Tibial nerve (tissue), 4 donors: ENCODE measurements around the gene RARS2. TPM values are rescaled to one million over a fixed set of nuclear protein-coding genes. Genes with fewer than 3 reads are reported as not detected.
A peak's percentile ranks its signal among the peaks of the same experiment; 100 is the strongest.

Experiments
- DNase-seq, 2 donors: peaks; one replicate each; pipeline ENCODE4 v3.0.0-alpha.2; 2019; ENCODE audit warnings: low spot score in 2 of 2
- H3K27ac ChIP-seq, 4 donors: fragments of 200-600 bp; sonication (generic) in 3 of 4; one replicate each; pipeline ENCODE4 v1.5.1; 2017 to 2019; ENCODE audit warnings: mild to moderate bottlenecking in 1 of 4
- H3K27me3 ChIP-seq, 2 donors: fragments of 200-600 bp; sonication (generic) in 1 of 2; one replicate each; pipeline versions ENCODE4 v1.5.1 to v1.6.0; 2017 to 2019
- H3K36me3 ChIP-seq, 3 donors: fragments of 200-600 bp; sonication (generic); one replicate each; pipeline ENCODE4 v1.5.1; 2018 to 2019
- H3K4me1 ChIP-seq, 4 donors: fragments of 200-600 bp; sonication (generic) in 3 of 4; one replicate each; pipeline ENCODE4 v1.5.1; 2017 to 2019
- H3K4me3 ChIP-seq, 4 donors: fragments of 200-600 bp; sonication (generic) in 3 of 4; one replicate each; pipeline ENCODE4 v1.5.1; 2017 to 2019; ENCODE audit warnings: mild to moderate bottlenecking in 1 of 4, moderate library complexity in 1 of 4
- H3K9me3 ChIP-seq, 4 donors: fragments of 200-600 bp; sonication (generic) in 3 of 4; one replicate each; pipeline ENCODE4 v1.5.1; 2017 to 2019
- EP300 ChIP-seq, 2 donors: sonication (generic); formaldehyde crosslinking; IDR thresholded peaks; one replicate each; pipeline ENCODE4 v1.6.1; 2017; ENCODE audit warnings: antibody characterized with exemption in 2 of 2, mild to moderate bottlenecking in 1 of 2
- POLR2A ChIP-seq, 2 donors: fragments of 450-650 bp; IDR thresholded peaks; one replicate each; pipeline ENCODE4 v1.6.1; 2017; ENCODE audit warnings: antibody characterized with exemption in 2 of 2, mild to moderate bottlenecking in 2 of 2, moderate library complexity in 2 of 2
- WGBS, 2 donors: methylation state at CpG; one replicate each; pipeline ENCODE4 v1.1.5; 2018; 5-methylcytosine and 5-hydroxymethylcytosine counted together
- total RNA-seq, 4 donors: library from RNA; depleted of rRNA; stranded (reverse); fragments of >200 nt; gene quantifications; one replicate each; pipeline ENCODE4 v1.1.0, GENCODE V29; 2016
- TF ChIP-seq, protein P1 (sequence below), 5 experiments: fragments of 200-600 bp in 3 of 5; fragments of 450-650 bp in 2 of 5; sonication (generic) in 3 of 5; IDR thresholded peaks; one replicate each; pipeline ENCODE4 v1.5.1; 2016 to 2019; ENCODE audit warnings: antibody characterized with exemption in 5 of 5, mild to moderate bottlenecking in 3 of 5, moderate library complexity in 2 of 5

RARS2 gene
- total RNA-seq, 4 donors from 2014 or later = 16.3 to 20.7 (median 18.5) TPM

DNA sequence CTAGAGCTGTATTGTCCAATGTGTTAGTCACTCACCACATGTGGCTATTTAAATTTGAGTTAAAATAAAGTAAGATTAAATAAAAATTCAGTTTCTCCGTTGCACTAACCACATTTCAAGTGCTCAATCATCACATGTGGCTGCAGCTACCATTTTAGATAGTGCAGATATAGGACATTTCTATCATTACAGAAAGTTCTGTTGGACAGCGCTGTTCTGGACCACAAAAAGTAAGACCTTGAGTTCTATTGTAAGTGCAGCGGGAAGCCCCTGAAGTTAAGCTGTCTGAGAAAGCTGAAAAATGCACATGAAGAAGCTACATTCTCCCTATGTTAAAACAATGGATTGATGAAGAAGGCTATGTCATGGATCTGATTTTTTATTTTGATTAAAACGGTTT, 1.2 kb upstream of the RARS2 start:
- no peaks in the 10 kb centered on the region for H3K27me3 ChIP-seq
- no peak overlapping the region for H3K27ac ChIP-seq
- 68% methylated on average over 4 of the region's 4 CpGs for WGBS, 2 donors
- DNase-seq = no peak
- no peak for TF ChIP-seq POLR2A (IDR thresholded peaks at IDR 0.05)
- TF ChIP-seq, protein P1, sequence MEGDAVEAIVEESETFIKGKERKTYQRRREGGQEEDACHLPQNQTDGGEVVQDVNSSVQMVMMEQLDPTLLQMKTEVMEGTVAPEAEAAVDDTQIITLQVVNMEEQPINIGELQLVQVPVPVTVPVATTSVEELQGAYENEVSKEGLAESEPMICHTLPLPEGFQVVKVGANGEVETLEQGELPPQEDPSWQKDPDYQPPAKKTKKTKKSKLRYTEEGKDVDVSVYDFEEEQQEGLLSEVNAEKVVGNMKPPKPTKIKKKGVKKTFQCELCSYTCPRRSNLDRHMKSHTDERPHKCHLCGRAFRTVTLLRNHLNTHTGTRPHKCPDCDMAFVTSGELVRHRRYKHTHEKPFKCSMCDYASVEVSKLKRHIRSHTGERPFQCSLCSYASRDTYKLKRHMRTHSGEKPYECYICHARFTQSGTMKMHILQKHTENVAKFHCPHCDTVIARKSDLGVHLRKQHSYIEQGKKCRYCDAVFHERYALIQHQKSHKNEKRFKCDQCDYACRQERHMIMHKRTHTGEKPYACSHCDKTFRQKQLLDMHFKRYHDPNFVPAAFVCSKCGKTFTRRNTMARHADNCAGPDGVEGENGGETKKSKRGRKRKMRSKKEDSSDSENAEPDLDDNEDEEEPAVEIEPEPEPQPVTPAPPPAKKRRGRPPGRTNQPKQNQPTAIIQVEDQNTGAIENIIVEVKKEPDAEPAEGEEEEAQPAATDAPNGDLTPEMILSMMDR (IDR thresholded peaks at IDR 0.05) = no peak
- no peak for TF ChIP-seq EP300 (IDR thresholded peaks at IDR 0.05)
- peak overlapping the region in 3 of 4 donors; percentile 74 to 97 (median 91) for H3K4me3 ChIP-seq
- H3K36me3 ChIP-seq = peaks cover 0 to 28% (median 0%) of the 10 kb centered on the region in 3 donors
- H3K4me1 ChIP-seq = peaks cover 0 to 63% (median 31%) of the 10 kb centered on the region in 4 donors
- no peaks in the 10 kb centered on the region for H3K9me3 ChIP-seq

DNA sequence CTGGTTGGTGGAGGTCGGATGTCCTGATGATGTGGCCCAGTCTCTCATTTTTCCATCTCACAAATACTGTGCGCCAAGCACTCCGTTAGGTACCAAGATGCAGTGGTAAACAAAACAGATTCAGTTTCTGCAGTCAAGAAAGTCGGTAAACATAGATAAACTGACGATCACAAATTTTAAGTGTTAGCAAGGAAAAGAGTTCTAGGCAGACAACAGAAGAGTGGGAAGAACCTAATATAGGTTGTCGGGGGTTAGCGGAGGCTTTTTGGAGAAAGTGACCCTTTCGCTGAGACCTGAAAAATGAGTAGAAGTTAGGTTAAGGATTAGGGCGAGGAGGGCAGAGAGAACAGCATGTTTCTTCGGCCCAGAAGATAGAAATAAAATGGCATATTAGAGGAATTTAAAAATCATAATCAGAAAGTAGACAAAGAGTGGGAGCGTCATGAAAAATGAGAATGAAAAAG, 662 bp upstream of the RARS2 start:
- WGBS, 2 donors = 3% methylated on average over 11 of the region's 11 CpGs
- no peak for DNase-seq
- Histone ChIP-seq H3K9me3 (no peaks in the 10 kb centered on the region), H3K4me3 (peak overlapping the region; percentile 74 to 97 (median 88)), H3K27me3 (no peaks in the 10 kb centered on the region), H3K36me3 (peaks cover 0 to 23% (median 0%) of the 10 kb centered on the region in 3 donors), H3K27ac (peak overlapping the region; percentile 73 to 94 (median 84)), H3K4me1 (peaks cover 0 to 66% (median 31%) of the 10 kb centered on the region in 4 donors)
- no peak for TF ChIP-seq POLR2A (IDR thresholded peaks at IDR 0.05)
- no peak for TF ChIP-seq EP300 (IDR thresholded peaks at IDR 0.05)
- TF ChIP-seq, protein P1 (IDR thresholded peaks at IDR 0.05) = no peak

DNA sequence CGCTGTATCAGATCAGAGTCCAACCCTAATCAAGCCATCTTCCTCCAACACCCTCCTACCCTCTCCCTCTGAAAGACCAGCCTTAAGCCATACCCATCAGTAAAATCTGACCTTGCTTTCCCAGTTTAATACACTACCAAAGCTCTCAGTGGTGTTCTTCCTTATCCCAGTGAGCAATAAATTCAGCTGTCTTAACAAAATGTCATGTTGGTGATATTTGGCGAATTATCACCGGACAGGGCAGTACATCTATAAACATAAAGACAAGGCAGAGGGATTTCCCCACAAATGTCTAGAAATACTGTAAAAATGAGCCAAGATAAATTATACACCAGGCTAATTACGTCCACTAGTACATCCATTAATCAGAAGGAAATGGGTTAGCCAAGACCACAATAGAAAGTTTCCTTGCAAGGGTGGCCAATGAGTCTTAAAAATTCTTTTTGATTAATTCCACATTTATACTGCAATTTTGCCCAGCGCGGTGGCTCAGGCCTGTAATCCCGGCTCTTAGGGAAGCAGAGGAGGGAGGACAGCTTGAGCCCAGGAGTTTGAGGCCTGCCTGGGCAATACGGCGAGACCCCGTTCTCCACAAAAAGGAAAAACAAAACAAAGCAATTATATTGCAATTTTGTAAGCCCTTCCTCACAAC, 905 bp downstream of the RARS2 start:
- no peak for DNase-seq
- peak overlapping the region; percentile 73 to 94 (median 87) for H3K27ac ChIP-seq
- no peaks in the 10 kb centered on the region for H3K9me3 ChIP-seq
- peak overlapping the region; percentile 74 to 97 (median 88) for H3K4me3 ChIP-seq
- H3K36me3 ChIP-seq = peaks cover 0 to 17% (median 0%) of the 10 kb centered on the region in 3 donors
- no peak for TF ChIP-seq POLR2A (IDR thresholded peaks at IDR 0.05)
- TF ChIP-seq, protein P1 (IDR thresholded peaks at IDR 0.05) = no peak
- no peak for TF ChIP-seq EP300 (IDR thresholded peaks at IDR 0.05)
- WGBS, 2 donors = 35 to 37% methylated on average over 10 of the region's 10 CpGs
- peaks cover 0 to 72% (median 31%) of the 10 kb centered on the region in 4 donors for H3K4me1 ChIP-seq
- no peaks in the 10 kb centered on the region for H3K27me3 ChIP-seq

DNA sequence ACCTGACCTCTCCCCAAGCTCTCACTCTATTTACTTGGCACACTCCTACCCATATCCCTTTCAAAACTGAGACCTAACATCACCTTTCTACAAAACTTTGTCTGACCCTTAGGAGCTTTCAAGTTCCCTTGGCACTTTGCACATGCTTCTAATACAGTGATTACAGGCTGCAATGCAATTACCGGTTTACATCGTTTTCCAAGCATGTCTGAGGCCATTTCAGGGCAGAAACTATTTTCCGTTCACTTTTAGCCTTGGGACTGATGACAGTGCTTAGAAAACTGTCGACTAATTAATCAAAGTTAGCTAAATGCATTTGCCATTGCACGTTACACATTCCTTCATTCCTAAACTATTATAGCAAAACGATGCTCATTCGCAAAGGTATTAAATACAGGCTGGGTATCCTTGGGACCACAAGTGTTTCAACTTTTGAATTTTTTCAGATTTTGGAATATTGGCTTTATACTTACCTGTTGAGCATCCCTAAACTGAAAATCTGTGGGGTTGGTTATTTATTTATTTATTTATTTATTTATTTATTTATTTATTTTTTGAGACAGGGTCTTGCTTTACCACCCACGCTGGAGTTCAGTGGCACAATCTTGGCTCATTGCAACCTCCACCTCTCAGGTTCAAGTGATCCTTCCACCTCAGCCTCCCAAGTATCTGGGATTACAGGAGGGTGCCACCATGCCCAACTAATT, 3.3 kb downstream of the RARS2 start:
- 91 to 92% methylated on average over 8 of the region's 8 CpGs for WGBS, 2 donors

DNA sequence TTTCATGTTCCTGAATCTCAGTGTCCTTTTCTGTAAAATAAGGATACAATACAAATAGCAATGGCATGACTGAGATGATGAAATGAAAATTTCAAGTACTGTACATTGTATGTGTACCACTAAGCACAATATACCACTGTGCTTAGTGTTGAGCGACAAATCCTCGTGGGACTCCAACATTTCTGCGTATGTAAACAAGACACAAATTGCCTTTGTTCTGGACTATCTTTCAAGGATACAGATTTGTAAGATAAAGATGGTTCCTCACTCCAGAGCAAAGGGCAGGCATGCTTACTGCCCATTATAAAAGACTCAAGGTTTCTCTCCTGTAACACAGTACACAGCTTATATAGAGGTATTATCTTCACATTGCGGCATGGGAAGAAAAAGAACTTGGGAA, 6.0 kb downstream of the RARS2 start:
- Histone ChIP-seq H3K36me3 (peaks cover 0 to 44% (median 0%) of the 10 kb centered on the region in 3 donors), H3K4me1 (peaks cover 0 to 47% (median 15%) of the 10 kb centered on the region in 4 donors), H3K4me3 (no peak overlapping the region), H3K9me3 (no peaks in the 10 kb centered on the region), H3K27me3 (no peaks in the 10 kb centered on the region), H3K27ac (no peak overlapping the region)
- no peak for DNase-seq
- WGBS, 2 donors = 44 to 54% methylated on average over 4 of the region's 4 CpGs
- TF ChIP-seq, protein P1 (IDR thresholded peaks at IDR 0.05) = no peak
- TF ChIP-seq POLR2A (IDR thresholded peaks at IDR 0.05) (no peak), EP300 (IDR thresholded peaks at IDR 0.05) (no peak)

More for the DNA sequence above, 3.3 kb downstream of the RARS2 start:
- Histone ChIP-seq H3K36me3 (peaks cover 0 to 26% (median 0%) of the 10 kb centered on the region in 3 donors), H3K27ac (no peak overlapping the region), H3K4me3 (no peak overlapping the region), H3K4me1 (peaks cover 0 to 63% (median 29%) of the 10 kb centered on the region in 4 donors), H3K9me3 (no peaks in the 10 kb centered on the region), H3K27me3 (no peaks in the 10 kb centered on the region)
- no peak for TF ChIP-seq POLR2A (IDR thresholded peaks at IDR 0.05)
- no peak for DNase-seq
